Tibial nerve (tissue), 4 donors: Measurements from ENCODE around the gene CDH13. TPM values are rescaled to one million over a fixed set of nuclear protein-coding genes. Genes with fewer than 3 reads are reported as not detected.

Experiments used
- DNase-seq, 2 donors: peaks; one replicate each; pipeline ENCODE4 v3.0.0-alpha.2; 2019; ENCODE audit warnings: low spot score in 2 of 2
- H3K27ac ChIP-seq, 4 donors: fragments of 200-600 bp; sonication (generic) in 3 of 4; one replicate each; pipeline ENCODE4 v1.5.1; 2017 to 2019; ENCODE audit warnings: mild to moderate bottlenecking in 1 of 4
- H3K27me3 ChIP-seq, 2 donors: fragments of 200-600 bp; sonication (generic) in 1 of 2; one replicate each; pipeline versions ENCODE4 v1.5.1 to v1.6.0; 2017 to 2019
- H3K36me3 ChIP-seq, 3 donors: fragments of 200-600 bp; sonication (generic); one replicate each; pipeline ENCODE4 v1.5.1; 2018 to 2019
- H3K4me1 ChIP-seq, 4 donors: fragments of 200-600 bp; sonication (generic) in 3 of 4; one replicate each; pipeline ENCODE4 v1.5.1; 2017 to 2019
- H3K4me3 ChIP-seq, 4 donors: fragments of 200-600 bp; sonication (generic) in 3 of 4; one replicate each; pipeline ENCODE4 v1.5.1; 2017 to 2019; ENCODE audit warnings: mild to moderate bottlenecking in 1 of 4, moderate library complexity in 1 of 4
- H3K9me3 ChIP-seq, 4 donors: fragments of 200-600 bp; sonication (generic) in 3 of 4; one replicate each; pipeline ENCODE4 v1.5.1; 2017 to 2019
- CTCF ChIP-seq, 5 experiments: fragments of 200-600 bp in 3 of 5; fragments of 450-650 bp in 2 of 5; sonication (generic) in 3 of 5; IDR thresholded peaks; one replicate each; pipeline ENCODE4 v1.5.1; 2016 to 2019; ENCODE audit warnings: antibody characterized with exemption in 5 of 5, mild to moderate bottlenecking in 3 of 5, moderate library complexity in 2 of 5
- EP300 ChIP-seq, 2 donors: sonication (generic); formaldehyde crosslinking; IDR thresholded peaks; one replicate each; pipeline ENCODE4 v1.6.1; 2017; ENCODE audit warnings: antibody characterized with exemption in 2 of 2, mild to moderate bottlenecking in 1 of 2
- POLR2A ChIP-seq, 2 donors: fragments of 450-650 bp; IDR thresholded peaks; one replicate each; pipeline ENCODE4 v1.6.1; 2017; ENCODE audit warnings: antibody characterized with exemption in 2 of 2, mild to moderate bottlenecking in 2 of 2, moderate library complexity in 2 of 2
- WGBS, 2 donors: methylation state at CpG; one replicate each; pipeline ENCODE4 v1.1.5; 2018; 5-methylcytosine and 5-hydroxymethylcytosine counted together
- total RNA-seq, 4 donors: library from RNA; depleted of rRNA; stranded (reverse); fragments of >200 nt; gene quantifications; one replicate each; pipeline ENCODE4 v1.1.0, GENCODE V29; 2016

The CDH13 gene
- total RNA-seq, 4 donors from 2014 or later, result 4.1 to 14.4 (median 5.8) TPM

- WGBS, 2 donors, result 61 to 78% methylated on average over 3 of the region's 3 CpGs
- Histone ChIP-seq H3K36me3 (no peaks in the 10 kb centered on the region), H3K9me3 (no peaks in the 10 kb centered on the region), H3K27me3 (no peaks in the 10 kb centered on the region), H3K27ac (no peak overlapping the region), H3K4me3 (no peak overlapping the region), H3K4me1 (peaks cover 0 to 9% (median 0%) of the 10 kb centered on the region in 4 donors)
- no peak for DNase-seq
- TF ChIP-seq POLR2A (IDR thresholded peaks at IDR 0.05), result no peak
These were observed 626.8 kb downstream of the CDH13 start for GRCh38 chr16:83253521-83253920.

GRCh38 chr16:83258366-83258928 lies 631.7 kb downstream of the CDH13 start:
- no peak for TF ChIP-seq POLR2A (IDR thresholded peaks at IDR 0.05)
- TF ChIP-seq EP300 (IDR thresholded peaks at IDR 0.05), result no peak
- TF ChIP-seq CTCF (IDR thresholded peaks at IDR 0.05), result no peak
- Histone ChIP-seq H3K27me3 (no peaks in the 10 kb centered on the region), H3K36me3 (no peaks in the 10 kb centered on the region), H3K9me3 (no peaks in the 10 kb centered on the region), H3K4me3 (no peak overlapping the region), H3K27ac (no peak overlapping the region), H3K4me1 (no peaks in the 10 kb centered on the region)
- no peak for DNase-seq
- WGBS, 2 donors, result 88 to 92% methylated on average over 9 of the region's 9 CpGs

- Histone ChIP-seq H3K4me1 (peaks cover 0 to under 1% (median 0%) of the 10 kb centered on the region in 4 donors), H3K27ac (no peak overlapping the region), H3K36me3 (no peaks in the 10 kb centered on the region), H3K27me3 (no peaks in the 10 kb centered on the region), H3K9me3 (no peaks in the 10 kb centered on the region), H3K4me3 (no peak overlapping the region)
- 70 to 74% methylated on average over 7 of the region's 7 CpGs for WGBS, 2 donors
- no peak for TF ChIP-seq POLR2A (IDR thresholded peaks at IDR 0.05)
- no peak for TF ChIP-seq EP300 (IDR thresholded peaks at IDR 0.05)
- no peak for TF ChIP-seq CTCF (IDR thresholded peaks at IDR 0.05)
- no peak for DNase-seq
These were observed 640.2 kb downstream of the CDH13 start for GRCh38 chr16:83266848-83267553.

- TF ChIP-seq POLR2A (IDR thresholded peaks at IDR 0.05) (no peak), EP300 (IDR thresholded peaks at IDR 0.05) (no peak), CTCF (IDR thresholded peaks at IDR 0.05) (no peak)
- H3K27me3 ChIP-seq, result no peaks in the 10 kb centered on the region
- no peak overlapping the region for H3K27ac ChIP-seq
- H3K4me3 ChIP-seq, result no peak overlapping the region
- peaks cover 0 to 5% (median 0%) of the 10 kb centered on the region in 4 donors for H3K4me1 ChIP-seq
- no peaks in the 10 kb centered on the region for H3K9me3 ChIP-seq
- WGBS, 2 donors, result 85 to 88% methylated on average over 3 of the region's 3 CpGs
- DNase-seq, result no peak
- no peaks in the 10 kb centered on the region for H3K36me3 ChIP-seq
These were observed 641.4 kb downstream of the CDH13 start for GRCh38 chr16:83268169-83268568.

GRCh38 chr16:83269048-83269447 lies 642.3 kb downstream of the CDH13 start:
- no peak for DNase-seq
- Histone ChIP-seq H3K27me3 (no peaks in the 10 kb centered on the region), H3K9me3 (no peaks in the 10 kb centered on the region), H3K27ac (no peak overlapping the region), H3K4me3 (no peak overlapping the region), H3K36me3 (no peaks in the 10 kb centered on the region), H3K4me1 (peaks cover 0 to 5% (median 0%) of the 10 kb centered on the region in 4 donors)
- TF ChIP-seq EP300 (IDR thresholded peaks at IDR 0.05), result no peak

GRCh38 chr16:83269541-83269940 lies 642.8 kb downstream of the CDH13 start:
- Histone ChIP-seq H3K27me3 (no peaks in the 10 kb centered on the region), H3K9me3 (no peaks in the 10 kb centered on the region), H3K4me3 (no peak overlapping the region), H3K27ac (no peak overlapping the region), H3K4me1 (peaks cover 0 to 5% (median 0%) of the 10 kb centered on the region in 4 donors), H3K36me3 (no peaks in the 10 kb centered on the region)
- no peak for TF ChIP-seq CTCF (IDR thresholded peaks at IDR 0.05)
- DNase-seq, result no peak
- WGBS, 2 donors, result 58 to 70% methylated on average over 2 of the region's 2 CpGs
